ENCODE measurements around the gene PRELID3B.

GRCh38 chr20:59078231-59078630 is 35.6 kb upstream of the PRELID3B start:
- no peak for TF ChIP-seq CTCF (IDR thresholded peaks at IDR 0.05)
- TF ChIP-seq POLR2AphosphoS5 (IDR thresholded peaks at IDR 0.05), result no peak

All from prostate gland (tissue), 2 donors.